Left cardiac atrium (tissue), 4 donors: ENCODE data around the gene PYGB. TPM values are rescaled to one million over a fixed set of nuclear protein-coding genes. Genes with fewer than 3 reads are reported as not detected.
A peak's percentile ranks its signal among the peaks of the same experiment; 100 is the strongest.

Experiments used
- ATAC-seq, 2 donors: fragments of 200-7000 bp; cut with Tn5 transposase; one replicate each; pipeline ENCODE4 v1.9.1; 2020; ENCODE audit warnings: mild to moderate bottlenecking in 2 of 2, moderate library complexity in 2 of 2
- DNase-seq: peaks from one replicate; pipeline ENCODE4 v3.0.0-alpha.2; 2020
- intact Hi-C, 2 donors: fragments of 100-400 bp; cut with DNase I; formaldehyde crosslinking; loops; one replicate each; pipeline versions ENCODE4 v1.14.1 to v1.15.1; 2022 to 2023
- total RNA-seq, 2 donors: library from RNA; stranded (reverse); fragmentation: NEBNext Ultra II Directional; extraction: Animal tissue kit (Norgen Biotek cat#: 25700); gene quantifications; one replicate each; pipeline ENCODE4 v1.2.1, GENCODE V29; 2021
- donor health status: DM: no; HTN: yes; CAD: no.
- donor health status: DM: no; HTN: yes; CAD: no; lungs with severe emphysema.
- donor health status: DM: yes; HTN: yes; CAD: no.
- donor health status: Dilated cardiomyopathy.

Gene PYGB
- total RNA-seq, 2 donors from 2014 or later, result 103 to 152 TPM

- ATAC-seq (peak; percentile 17 to 25), DNase-seq (peak; percentile 27)
- intact Hi-C loops, result no loop called here
Measured at GRCh38 chr20:25274891-25275812, 27.3 kb downstream of the PYGB start.

GRCh38 chr20:25275813-25276532, 28.1 kb downstream of the PYGB start:
- DNase-seq, result peak; percentile 16
- intact Hi-C loops, result no loop called here
- ATAC-seq, result no peak

GRCh38 chr20:25276533-25277050, 28.7 kb downstream of the PYGB start:
- DNase-seq (peak; percentile 19), ATAC-seq (no peak)
- intact Hi-C loops, result no loop called here

- intact Hi-C loops, result no loop called here
- DNase-seq, result peak; percentile 24
- ATAC-seq, result peak; percentile 32 to 38
Measured at GRCh38 chr20:25277051-25277801, 29.3 kb downstream of the PYGB start.

GRCh38 chr20:25277941-25278521, 30.1 kb downstream of the PYGB start:
- no peak for ATAC-seq
- intact Hi-C loops, result no loop called here
- peak; percentile 14 for DNase-seq

GRCh38 chr20:25278636-25279361, 30.9 kb downstream of the PYGB start:
- no peak for ATAC-seq
- intact Hi-C loops, result no loop called here

GRCh38 chr20:25279403-25279802, 31.5 kb downstream of the PYGB start:
- intact Hi-C loops, result no loop called here
- no peak for DNase-seq

More at GRCh38 chr20:25278636-25279361, 30.9 kb downstream of the PYGB start:
- peak; percentile 15 for DNase-seq

GRCh38 chr20:25280051-25280573, 32.2 kb downstream of the PYGB start:
- DNase-seq, result peak; percentile 15
- intact Hi-C loops, result no loop called here
- ATAC-seq, result no peak

More at GRCh38 chr20:25279403-25279802, 31.5 kb downstream of the PYGB start:
- ATAC-seq, result no peak

GRCh38 chr20:25280574-25281535, 33.0 kb downstream of the PYGB start:
- no peak for ATAC-seq
- intact Hi-C loops, result no loop called here
- DNase-seq, result peak; percentile 10

- intact Hi-C loops, result no loop called here
- ATAC-seq (no peak), DNase-seq (peak; percentile 18)
Measured at GRCh38 chr20:25281541-25281991, 33.7 kb downstream of the PYGB start.

GRCh38 chr20:25282034-25282781, 34.3 kb downstream of the PYGB start:
- DNase-seq (peak; percentile 12), ATAC-seq (no peak)
- intact Hi-C loops, result no loop called here

GRCh38 chr20:25282796-25283195, 34.9 kb downstream of the PYGB start:
- ATAC-seq, result no peak
- DNase-seq, result no peak

GRCh38 chr20:25283221-25283951, 35.5 kb downstream of the PYGB start:
- intact Hi-C loops, result no loop called here
- no peak for ATAC-seq
- DNase-seq, result peak; percentile 17

More at GRCh38 chr20:25282796-25283195, 34.9 kb downstream of the PYGB start:
- intact Hi-C loops, result no loop called here

- DNase-seq (peak; percentile 7), ATAC-seq (no peak)
- intact Hi-C loops, result no loop called here
Measured at GRCh38 chr20:25284131-25284601, 36.3 kb downstream of the PYGB start.

GRCh38 chr20:25285091-25285647, 37.3 kb downstream of the PYGB start:
- intact Hi-C loops, result no loop called here
- DNase-seq (peak; percentile 9), ATAC-seq (no peak)
